Adrenal gland (tissue), 12 donors: ENCODE measurements around the gene COQ4. TPM values are rescaled to one million over a fixed set of nuclear protein-coding genes. Genes with fewer than 3 reads are reported as not detected.

Experiments used
- DNase-seq, 7 donors: peaks; one replicate each; pipeline ENCODE4 v3.0.0-alpha.2; 2019 to 2020
- H3K27ac ChIP-seq, 5 donors: fragments of 200-600 bp; sonication (generic) in 4 of 5; 1 replicate in 3 of 5; 2 replicates in 2 of 5; pipeline versions ENCODE4 v1.5.1 to v1.8.0; 2016 to 2020; ENCODE audit warnings: mild to moderate bottlenecking in 1 of 5
- H3K27me3 ChIP-seq: fragments of 200-600 bp; 2 replicates; pipeline ENCODE4 v1.8.0; 2021
- H3K36me3 ChIP-seq, 2 donors: fragments of 200-600 bp; replicated peaks in 1 of 2; 1 replicate in 1 of 2; 2 replicates in 1 of 2; pipeline versions ENCODE4 v1.5.1 to v1.8.0; 2018 to 2022
- H3K4me1 ChIP-seq, 2 donors: fragments of 200-600 bp; replicated peaks in 1 of 2; 1 replicate in 1 of 2; 2 replicates in 1 of 2; pipeline versions ENCODE4 v1.5.1 to v1.8.0; 2018 to 2021
- H3K4me3 ChIP-seq, 4 donors: fragments of 200-600 bp; sonication (generic) in 3 of 4; one replicate each; pipeline ENCODE4 v1.5.1; 2016 to 2018
- H3K9me3 ChIP-seq, 3 donors: fragments of 200-600 bp; sonication (generic) in 1 of 3; replicated peaks in 1 of 3; 1 replicate in 2 of 3; 2 replicates in 1 of 3; pipeline versions ENCODE4 v1.5.1 to v1.8.0; 2016 to 2021
- CTCF ChIP-seq, 6 experiments: fragments of 450-650 bp in 4 of 6; fragments of 200-600 bp in 2 of 6; sonication (generic) in 1 of 6; IDR thresholded peaks; 1 replicate in 5 of 6; 2 replicates in 1 of 6; pipeline versions ENCODE4 v1.5.1 to v1.8.0; 2016 to 2021; ENCODE audit warnings: antibody characterized with exemption in 6 of 6, mild to moderate bottlenecking in 2 of 6, moderate library complexity in 1 of 6
- POLR2A ChIP-seq, 2 donors: fragments of 450-650 bp; IDR thresholded peaks; one replicate each; pipeline ENCODE4 v1.6.1; 2017; ENCODE audit warnings: antibody characterized with exemption in 2 of 2, mild to moderate bottlenecking in 2 of 2, moderate library complexity in 1 of 2
- WGBS, 4 donors: extraction: QIAGEN DNeasy Blood & Tissue Kit in 2 of 4; methylation state at CpG; one replicate each; pipeline versions ENCODE4 v1.1.5 to v1.1.7; 2013 to 2017; 5-methylcytosine and 5-hydroxymethylcytosine counted together
- intact Hi-C, 2 donors: fragments of 100-400 bp; cut with DNase I; formaldehyde crosslinking; loops; one replicate each; pipeline versions ENCODE4 v1.14.1 to v1.15.0; 2022 to 2023
- polyA plus RNA-seq, 3 donors: library from polyadenylated mRNA; stranded (reverse); fragments of 200-250 nt in 2 of 3; fragments of 350-450 nt in 1 of 3; fragmentation: Illumina TruSeq in 1 of 3; extraction: RNeasy Lipid Tissue Mini Kit (QIAGEN cat#74804) in 1 of 3; gene quantifications; one replicate each; pipeline ENCODE4 v1.2.3, GENCODE V29; 2013 to 2014
- total RNA-seq, 9 donors: library from RNA; depleted of rRNA in 4 of 9; stranded (reverse); fragments of >200 nt in 4 of 9; fragments of 120-200 nt in 1 of 9; fragmentation: NEBNext Ultra II Directional in 1 of 9; extraction: Animal tissue kit (Norgen Biotek cat#: 25700) in 1 of 9; gene quantifications; one replicate each; pipeline versions ENCODE4 v1.1.0 to v1.2.4, GENCODE V29; 2013 to 2023
- donor health status: healthy with polysubstance abuse.
- donor health status: Bipolar disorder and iron deficiency.
- donor health status: DM: yes; HTN: yes; CAD: no.
- donor health status: DM: no; HTN: no; CAD: no.
- donor health status: DM: no; HTN: no; CAD: no.
- donor health status: DM: yes; HTN: yes; CAD: no.

The COQ4 gene
- total and polyA plus RNA-seq, 12 donors, result 35.8 to 111 (median 71.0) TPM

GRCh38 chr9:128297221-128297773, 25.3 kb upstream of the COQ4 start:
- intact Hi-C loops, result loop anchor here in 1 of 2 donors (10.0 kb wide), 1 partner anchor 48 kb away; the partner anchor contains the start of gene SLC27A4
- H3K9me3 ChIP-seq, result no peaks in the 10 kb centered on the region
- no peaks in the 10 kb centered on the region for H3K27me3 ChIP-seq
- WGBS, 4 donors, result 78 to 100% (median 96%) methylated on average over 2 of the region's 2 CpGs
- no peak for DNase-seq
- no peak for TF ChIP-seq CTCF (IDR thresholded peaks at IDR 0.05)
- no peak for TF ChIP-seq POLR2A (IDR thresholded peaks at IDR 0.05)
- H3K27ac ChIP-seq, result no peak overlapping the region
- H3K4me1 ChIP-seq, result no peaks in the 10 kb centered on the region
- H3K4me3 ChIP-seq, result no peak overlapping the region
- no peaks in the 10 kb centered on the region for H3K36me3 ChIP-seq

- Histone ChIP-seq H3K4me3 (no peak overlapping the region), H3K36me3 (no peaks in the 10 kb centered on the region), H3K4me1 (no peaks in the 10 kb centered on the region), H3K9me3 (no peaks in the 10 kb centered on the region), H3K27me3 (no peaks in the 10 kb centered on the region), H3K27ac (no peak overlapping the region)
- TF ChIP-seq CTCF (IDR thresholded peaks at IDR 0.05), result no peak
- TF ChIP-seq POLR2A (IDR thresholded peaks at IDR 0.05), result no peak
- intact Hi-C loops, result loop anchor here in 1 of 2 donors (10.0 kb wide), 1 partner anchor 46 kb away; the partner anchor contains the start of gene SLC27A4
- DNase-seq, result no peak
- 92 to 93% (median 93%) methylated on average over 18 to 20 of the region's 20 CpGs for WGBS, 4 donors
Measured at GRCh38 chr9:128298535-128299482, 23.8 kb upstream of the COQ4 start.

- peak overlapping the region in 1 of 5 donors; percentile 7 for H3K27ac ChIP-seq
- no peak overlapping the region for H3K4me3 ChIP-seq
- H3K9me3 ChIP-seq, result no peaks in the 10 kb centered on the region
- 69 to 78% (median 74%) methylated on average over 9 of the region's 9 CpGs for WGBS, 4 donors
- peaks cover 0 to 10% of the 10 kb centered on the region in 2 donors for H3K4me1 ChIP-seq
- DNase-seq, result peak in 6 of 7 donors; percentile 53 to 82 (median 61)
- peaks cover 0 to 3% of the 10 kb centered on the region in 2 donors for H3K36me3 ChIP-seq
- no peak for TF ChIP-seq POLR2A (IDR thresholded peaks at IDR 0.05)
- no peak for TF ChIP-seq CTCF (IDR thresholded peaks at IDR 0.05)
- intact Hi-C loops, result no loop called here
- H3K27me3 ChIP-seq, result no peaks in the 10 kb centered on the region
Measured at GRCh38 chr9:128304136-128304970, 18.3 kb upstream of the COQ4 start.

GRCh38 chr9:128304971-128305288, 17.7 kb upstream of the COQ4 start:
- Histone ChIP-seq H3K27me3 (no peaks in the 10 kb centered on the region), H3K36me3 (peaks cover 0 to 9% of the 10 kb centered on the region in 2 donors), H3K9me3 (no peaks in the 10 kb centered on the region), H3K4me1 (peaks cover 0 to 10% of the 10 kb centered on the region in 2 donors), H3K4me3 (no peak overlapping the region), H3K27ac (no peak overlapping the region)
- intact Hi-C loops, result no loop called here
- TF ChIP-seq CTCF (IDR thresholded peaks at IDR 0.05), result no peak
- TF ChIP-seq POLR2A (IDR thresholded peaks at IDR 0.05), result no peak
- DNase-seq, result peak in 2 of 7 donors; percentile 19 to 30
- 42 to 58% (median 45%) methylated on average over 5 of the region's 5 CpGs for WGBS, 4 donors
